ENCODE measurements around the gene RFX7. TPM values are rescaled to one million over a fixed set of nuclear protein-coding genes. Genes with fewer than 3 reads are reported as not detected.

Gene RFX7
- total RNA-seq, 5 donors from 2014 or later (not counting 1 experiment from before 2014, with no cell fraction given), result 23.3 to 30.4 (median 27.9) TPM

DNA sequence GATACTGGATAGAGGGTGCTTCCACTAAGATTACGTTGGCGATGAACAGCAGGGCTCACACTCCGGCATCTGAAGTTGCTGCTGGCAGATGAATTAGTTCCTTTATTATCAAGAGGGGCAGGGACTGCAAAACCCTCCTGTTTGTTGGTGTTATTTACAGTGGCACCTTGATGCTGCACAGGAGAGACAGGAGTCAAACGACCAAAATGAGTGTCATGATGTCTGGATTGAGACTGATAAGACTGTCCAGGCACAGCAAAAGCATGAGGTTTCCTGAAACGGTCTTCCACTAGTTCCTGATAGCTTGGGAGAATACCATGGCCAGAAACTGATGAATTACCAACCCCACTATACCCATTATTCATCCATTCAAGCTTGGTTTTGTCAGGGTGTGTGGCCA lies 149.5 kb downstream of the RFX7 start:
- Histone ChIP-seq H3K36me3 (ENCODE audit: control insufficient read depth in 2 of 2, extremely low read depth in 1 of 2, insufficient read depth in 1 of 2, low read length in 1 of 2) (peaks cover 16 to 52% of the 10 kb centered on the region in 2 donors), H3K27ac (ENCODE audit: low read length) (no peak overlapping the region), H3K27me3 (replicated peaks in 1 of 2; ENCODE audit: control insufficient read depth in 2 of 2, extremely low read depth in 1 of 2, insufficient read depth in 2 of 2, low read length in 1 of 2) (no peaks in the 10 kb centered on the region), H3K4me3 (ENCODE audit: control insufficient read depth in 1 of 2, extremely low read depth in 1 of 2, low read length in 1 of 2) (no peak overlapping the region), H3K9me3 (no peaks in the 10 kb centered on the region), H3K4me1 (ENCODE audit: control insufficient read depth in 1 of 2, extremely low read depth in 1 of 2, insufficient read depth in 2 of 2, low read length in 2 of 2) (no peaks in the 10 kb centered on the region)
- DNase-seq (no peak), ATAC-seq (replicated peaks in 1 of 4) (no peak)
- POLR2A ChIA-PET, result interaction anchor here in 1 of 2 donors (0.6 kb wide), 1 partner anchor 1741 kb away, joined by 3 read pairs; no protein-coding TSS in a partner anchor
- peaks cover 4 to 6% (median 6%) of the 10 kb centered on the region in 3 donors for H3K4me1 Mint-ChIP-seq
- H3K9me3 Mint-ChIP-seq, result peaks cover 0 to 7% (median 0%) of the 10 kb centered on the region in 3 donors
- no peak overlapping the region for H3K4me3 Mint-ChIP-seq
- WGBS (ENCODE audit: insufficient coverage), result 98% methylated on average over 4 of the region's 5 CpGs
- peaks cover 65% of the 10 kb centered on the region for H3K36me3 Mint-ChIP-seq
- H3K27me3 Mint-ChIP-seq, result no peaks in the 10 kb centered on the region
- no peak overlapping the region for H3K27ac Mint-ChIP-seq
- CTCF ChIA-PET, result no interaction called here

DNA sequence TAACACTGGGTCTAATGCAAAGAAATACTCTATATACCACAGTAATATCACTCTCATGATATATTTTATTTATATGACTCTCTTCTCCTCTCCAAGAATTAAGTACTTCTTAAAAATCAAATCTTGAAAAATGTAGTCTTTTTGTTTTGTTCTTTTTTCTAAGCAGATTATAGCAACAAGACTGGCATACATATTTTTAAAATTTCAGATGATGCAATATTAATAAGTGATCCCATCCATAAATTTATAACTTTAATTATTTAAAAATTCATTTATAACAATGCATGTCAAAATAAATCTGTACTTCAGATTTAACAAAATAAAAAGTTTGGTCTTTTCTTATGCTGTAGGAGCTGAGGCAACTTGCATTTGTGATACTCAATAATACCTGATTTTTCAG lies 155.3 kb downstream of the RFX7 start:
- H3K4me1 Mint-ChIP-seq, result peaks cover 6 to 14% (median 11%) of the 10 kb centered on the region in 3 donors
- peaks cover 14% of the 10 kb centered on the region for H3K36me3 Mint-ChIP-seq
- Histone ChIP-seq H3K27ac (ENCODE audit: low read length) (no peak overlapping the region), H3K4me3 (ENCODE audit: control insufficient read depth in 1 of 2, extremely low read depth in 1 of 2, low read length in 1 of 2) (no peak overlapping the region), H3K36me3 (ENCODE audit: control insufficient read depth in 2 of 2, extremely low read depth in 1 of 2, insufficient read depth in 1 of 2, low read length in 1 of 2) (peaks cover under 1 to 6% of the 10 kb centered on the region in 2 donors), H3K27me3 (replicated peaks in 1 of 2; ENCODE audit: control insufficient read depth in 2 of 2, extremely low read depth in 1 of 2, insufficient read depth in 2 of 2, low read length in 1 of 2) (no peaks in the 10 kb centered on the region), H3K9me3 (no peaks in the 10 kb centered on the region), H3K4me1 (ENCODE audit: control insufficient read depth in 1 of 2, extremely low read depth in 1 of 2, insufficient read depth in 2 of 2, low read length in 2 of 2) (no peaks in the 10 kb centered on the region)
- H3K27ac Mint-ChIP-seq, result no peak overlapping the region
- peaks cover 0 to 4% (median 3%) of the 10 kb centered on the region in 3 donors for H3K9me3 Mint-ChIP-seq
- H3K4me3 Mint-ChIP-seq, result no peak overlapping the region
- ATAC-seq (replicated peaks in 1 of 4) (no peak), DNase-seq (no peak)
- H3K27me3 Mint-ChIP-seq, result peaks cover 0 to 5% of the 10 kb centered on the region in 2 donors
- POLR2A ChIA-PET, result no interaction called here
- CTCF ChIA-PET, result no interaction called here

DNA sequence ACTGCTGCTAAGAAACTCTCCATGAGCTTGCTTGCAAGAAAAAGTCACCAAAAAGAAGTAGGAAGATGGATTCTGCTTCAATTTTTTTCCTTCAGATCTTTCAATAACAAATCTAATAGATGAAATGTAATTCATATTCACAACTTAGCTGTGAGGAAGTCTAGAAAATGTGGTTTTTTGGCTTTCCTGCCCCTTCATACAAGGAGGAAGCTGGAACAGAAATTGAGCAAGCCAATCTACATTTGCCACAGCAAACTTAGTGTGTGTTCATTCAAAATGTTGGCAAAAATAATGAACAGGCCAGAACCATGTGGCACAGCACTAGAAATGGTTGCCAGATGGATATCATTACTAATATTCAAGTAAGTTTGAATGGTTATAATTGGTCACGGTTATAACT lies 157.1 kb downstream of the RFX7 start:
- Mint-ChIP-seq H3K4me1 (peaks cover 6 to 12% (median 11%) of the 10 kb centered on the region in 3 donors), H3K27me3 (peaks cover 0 to 5% of the 10 kb centered on the region in 2 donors), H3K4me3 (no peak overlapping the region), H3K36me3 (peaks cover 2% of the 10 kb centered on the region), H3K27ac (no peak overlapping the region), H3K9me3 (peaks cover 0 to 4% (median 3%) of the 10 kb centered on the region in 3 donors)
- no peaks in the 10 kb centered on the region for H3K9me3 ChIP-seq
- H3K27me3 ChIP-seq (replicated peaks in 1 of 2; ENCODE audit: control insufficient read depth in 2 of 2, extremely low read depth in 1 of 2, insufficient read depth in 2 of 2, low read length in 1 of 2), result no peaks in the 10 kb centered on the region
- H3K27ac ChIP-seq (ENCODE audit: low read length), result no peak overlapping the region
- no peaks in the 10 kb centered on the region for H3K36me3 ChIP-seq (ENCODE audit: control insufficient read depth in 2 of 2, extremely low read depth in 1 of 2, insufficient read depth in 1 of 2, low read length in 1 of 2)
- H3K4me3 ChIP-seq (ENCODE audit: control insufficient read depth in 1 of 2, extremely low read depth in 1 of 2, low read length in 1 of 2), result no peak overlapping the region
- DNase-seq (no peak), ATAC-seq (replicated peaks in 1 of 4) (no peak)
- POLR2A ChIA-PET, result interaction anchor here in 1 of 2 donors (0.5 kb wide), 1 partner anchor 1767 kb away, joined by 3 read pairs; no protein-coding TSS in a partner anchor
- no CpG with 5 or more reads among the region's 1 CpG for WGBS (ENCODE audit: insufficient coverage)
- H3K4me1 ChIP-seq (ENCODE audit: control insufficient read depth in 1 of 2, extremely low read depth in 1 of 2, insufficient read depth in 2 of 2, low read length in 2 of 2), result no peaks in the 10 kb centered on the region
- CTCF ChIA-PET, result no interaction called here

DNA sequence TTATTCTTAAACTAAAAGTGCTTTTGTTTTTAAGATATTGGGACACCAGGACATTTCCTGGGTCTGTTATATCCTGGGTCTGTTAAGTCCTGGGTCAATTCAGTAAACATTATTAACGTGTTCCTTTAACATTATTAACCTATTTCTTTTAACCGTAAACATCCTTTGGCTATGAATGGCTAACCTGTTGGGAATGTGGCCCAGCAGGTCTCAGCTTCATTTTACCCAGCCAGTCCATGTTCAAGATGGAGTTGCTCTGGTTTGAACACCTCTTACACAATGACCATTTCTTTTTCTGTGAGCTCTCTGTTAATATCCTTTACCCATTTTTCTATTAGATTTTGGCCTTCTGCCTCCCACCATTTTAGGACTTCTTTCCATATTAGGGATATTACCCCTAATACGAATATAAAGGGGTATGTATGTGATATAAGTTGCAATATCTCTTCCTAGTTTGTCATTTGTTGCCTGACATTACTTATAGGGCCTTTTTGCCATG lies 161.4 kb downstream of the RFX7 start:
- ATAC-seq (replicated peaks in 1 of 4) (no peak), DNase-seq (no peak)
- CTCF ChIA-PET, result no interaction called here
- Histone ChIP-seq H3K4me1 (ENCODE audit: control insufficient read depth in 1 of 2, extremely low read depth in 1 of 2, insufficient read depth in 2 of 2, low read length in 2 of 2) (no peaks in the 10 kb centered on the region), H3K9me3 (no peaks in the 10 kb centered on the region), H3K4me3 (ENCODE audit: control insufficient read depth in 1 of 2, extremely low read depth in 1 of 2, low read length in 1 of 2) (no peak overlapping the region), H3K27ac (ENCODE audit: low read length) (no peak overlapping the region), H3K27me3 (replicated peaks in 1 of 2; ENCODE audit: control insufficient read depth in 2 of 2, extremely low read depth in 1 of 2, insufficient read depth in 2 of 2, low read length in 1 of 2) (no peaks in the 10 kb centered on the region), H3K36me3 (ENCODE audit: control insufficient read depth in 2 of 2, extremely low read depth in 1 of 2, insufficient read depth in 1 of 2, low read length in 1 of 2) (no peaks in the 10 kb centered on the region)
- POLR2A ChIA-PET, result no interaction called here
- Mint-ChIP-seq H3K27ac (no peak overlapping the region), H3K4me3 (no peak overlapping the region), H3K36me3 (no peaks in the 10 kb centered on the region), H3K9me3 (peaks cover 0 to 3% (median 3%) of the 10 kb centered on the region in 3 donors), H3K27me3 (peaks cover 0 to 5% of the 10 kb centered on the region in 2 donors), H3K4me1 (peaks cover 0 to 8% (median 6%) of the 10 kb centered on the region in 3 donors)
- no CpG with 5 or more reads among the region's 3 CpGs for WGBS (ENCODE audit: insufficient coverage)

DNA sequence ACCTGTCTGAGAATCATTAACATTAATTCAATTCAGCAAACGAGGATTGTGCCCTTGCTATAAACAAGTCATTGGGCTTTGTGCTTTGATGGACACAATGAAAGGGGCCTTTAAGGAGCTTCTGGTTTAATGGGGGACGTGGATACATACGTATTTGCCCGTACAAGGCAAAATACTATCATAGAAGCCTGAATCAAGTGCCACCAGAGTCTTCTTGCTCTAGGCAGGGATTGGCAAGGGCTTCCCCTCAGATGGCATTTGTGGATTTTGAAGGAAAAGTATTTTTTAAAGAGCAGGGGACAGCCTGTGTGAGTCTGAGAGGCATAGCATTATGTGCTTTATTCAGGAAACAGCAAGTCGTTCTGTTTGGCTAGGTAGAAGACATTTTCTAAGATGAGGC lies 166.6 kb downstream of the RFX7 start:
- Histone ChIP-seq H3K36me3 (ENCODE audit: control insufficient read depth in 2 of 2, extremely low read depth in 1 of 2, insufficient read depth in 1 of 2, low read length in 1 of 2) (no peaks in the 10 kb centered on the region), H3K27ac (ENCODE audit: low read length) (no peak overlapping the region), H3K4me3 (ENCODE audit: control insufficient read depth in 1 of 2, extremely low read depth in 1 of 2, low read length in 1 of 2) (no peak overlapping the region), H3K9me3 (no peaks in the 10 kb centered on the region), H3K27me3 (replicated peaks in 1 of 2; ENCODE audit: control insufficient read depth in 2 of 2, extremely low read depth in 1 of 2, insufficient read depth in 2 of 2, low read length in 1 of 2) (no peaks in the 10 kb centered on the region), H3K4me1 (ENCODE audit: control insufficient read depth in 1 of 2, extremely low read depth in 1 of 2, insufficient read depth in 2 of 2, low read length in 2 of 2) (no peaks in the 10 kb centered on the region)
- no peak overlapping the region for H3K4me3 Mint-ChIP-seq
- H3K9me3 Mint-ChIP-seq, result no peaks in the 10 kb centered on the region
- H3K36me3 Mint-ChIP-seq, result no peaks in the 10 kb centered on the region
- H3K27me3 Mint-ChIP-seq, result peaks cover 0 to 4% of the 10 kb centered on the region in 2 donors
- DNase-seq (no peak), ATAC-seq (replicated peaks in 1 of 4) (no peak)
- no peaks in the 10 kb centered on the region for H3K4me1 Mint-ChIP-seq
- no peak overlapping the region for H3K27ac Mint-ChIP-seq
- WGBS (ENCODE audit: insufficient coverage), result 89% methylated on average over 4 of the region's 5 CpGs
- POLR2A ChIA-PET, result interaction anchor here in 1 of 2 donors (0.6 kb wide), 1 partner anchor 1770 kb away, joined by 3 read pairs; no protein-coding TSS in a partner anchor
- CTCF ChIA-PET, result interaction anchor here in 1 of 2 donors (1.0 kb wide), 1 partner anchor 24 kb away, joined by 3 read pairs; no protein-coding TSS in a partner anchor

DNA sequence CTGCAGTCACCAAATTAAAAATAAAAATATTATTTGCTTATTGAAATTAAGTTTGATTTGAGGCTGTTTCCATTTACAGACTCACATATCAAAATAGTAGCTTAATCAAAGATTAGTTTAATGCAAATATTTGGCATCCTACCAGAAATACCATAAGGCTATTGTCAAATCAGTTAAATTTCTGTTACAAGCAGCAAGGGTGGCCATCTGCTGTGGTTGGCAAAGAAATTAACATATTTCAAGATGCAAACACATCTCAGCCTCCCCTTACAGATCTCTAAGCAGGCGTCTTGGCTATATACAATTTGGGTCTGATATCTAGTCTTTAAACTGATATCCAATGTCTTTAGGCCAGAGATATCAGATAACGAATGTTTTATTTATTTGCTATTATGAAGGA lies 167.0 kb downstream of the RFX7 start:
- WGBS (ENCODE audit: insufficient coverage), result no CpG with 5 or more reads among the region's 2 CpGs
- Mint-ChIP-seq H3K4me3 (no peak overlapping the region), H3K9me3 (no peaks in the 10 kb centered on the region), H3K27ac (no peak overlapping the region), H3K27me3 (peaks cover 0 to 7% of the 10 kb centered on the region in 2 donors), H3K36me3 (no peaks in the 10 kb centered on the region), H3K4me1 (no peaks in the 10 kb centered on the region)
- DNase-seq (no peak), ATAC-seq (replicated peaks in 1 of 4) (no peak)
- H3K4me1 ChIP-seq (ENCODE audit: control insufficient read depth in 1 of 2, extremely low read depth in 1 of 2, insufficient read depth in 2 of 2, low read length in 2 of 2), result no peaks in the 10 kb centered on the region
- no peak overlapping the region for H3K4me3 ChIP-seq (ENCODE audit: control insufficient read depth in 1 of 2, extremely low read depth in 1 of 2, low read length in 1 of 2)
- POLR2A ChIA-PET, result interaction anchor here in 1 of 2 donors (0.6 kb wide), 1 partner anchor 1771 kb away, joined by 3 read pairs; no protein-coding TSS in a partner anchor
- no peak overlapping the region for H3K27ac ChIP-seq (ENCODE audit: low read length)
- no peaks in the 10 kb centered on the region for H3K27me3 ChIP-seq (replicated peaks in 1 of 2; ENCODE audit: control insufficient read depth in 2 of 2, extremely low read depth in 1 of 2, insufficient read depth in 2 of 2, low read length in 1 of 2)
- no peaks in the 10 kb centered on the region for H3K36me3 ChIP-seq (ENCODE audit: control insufficient read depth in 2 of 2, extremely low read depth in 1 of 2, insufficient read depth in 1 of 2, low read length in 1 of 2)
- CTCF ChIA-PET, result no interaction called here
- H3K9me3 ChIP-seq, result no peaks in the 10 kb centered on the region
